ENCODE results near the gene WFDC1. TPM values are rescaled to one million over a fixed set of nuclear protein-coding genes. Genes with fewer than 3 reads are reported as not detected.

Gene WFDC1
- total and polyA plus RNA-seq, 4 donors = 6.5 to 14.8 (median 11.4) TPM

DNA sequence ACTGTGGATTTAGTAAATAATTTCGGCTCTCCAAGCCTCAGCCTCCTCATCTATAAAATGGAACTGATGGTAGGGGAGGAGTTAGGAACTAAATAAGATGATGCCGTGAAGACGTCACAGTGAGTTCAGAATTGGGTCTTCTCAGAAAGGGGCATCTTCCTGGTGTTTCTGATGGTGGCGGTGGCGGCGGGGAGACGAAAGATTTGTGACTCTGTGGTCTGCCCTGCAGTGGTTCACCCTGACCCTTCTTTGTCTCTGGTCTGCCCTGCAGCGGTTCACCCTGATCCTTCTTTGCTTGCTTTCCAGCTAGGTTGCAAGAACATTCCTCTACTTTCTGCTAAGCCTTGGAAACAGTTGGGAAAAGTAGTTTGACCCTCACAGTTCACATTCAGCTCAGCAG is 34.3 kb downstream of the WFDC1 start:
- no peak for DNase-seq
- TF ChIP-seq CTCF (IDR thresholded peaks at IDR 0.05; ENCODE audit: control extremely low read depth, extremely low read depth) = no peak
- Histone ChIP-seq H3K4me1 (ENCODE audit: control insufficient read depth in 5 of 5, insufficient read depth in 5 of 5, low read length in 5 of 5) (no peaks in the 10 kb centered on the region), H3K36me3 (ENCODE audit: control insufficient read depth in 4 of 4, insufficient read depth in 4 of 4, low read length in 4 of 4) (peaks cover 0 to 5% (median 0%) of the 10 kb centered on the region in 4 donors), H3K27me3 (ENCODE audit: control insufficient read depth in 3 of 3, insufficient read depth in 3 of 3, low read length in 2 of 3) (no peaks in the 10 kb centered on the region), H3K27ac (ENCODE audit: low read depth in 1 of 2, low read length in 1 of 2) (no peak overlapping the region), H3K9ac (ENCODE audit: insufficient read depth in 1 of 2, low read length in 2 of 2) (no peak overlapping the region), H3K4me3 (no peak overlapping the region), H3K9me3 (ENCODE audit: control insufficient read depth in 4 of 4, insufficient read depth in 3 of 4, low read length in 3 of 4) (peaks cover 0 to under 1% (median 0%) of the 10 kb centered on the region in 4 donors)
- ATAC-seq (ENCODE audit: insufficient read depth, low FRiP score) = no peak
- WGBS, 2 donors = 86 to 97% methylated on average over 8 of the region's 8 CpGs

- WGBS, 2 donors = 87 to 91% methylated on average over 18 of the region's 18 CpGs
- DNase-seq = no peak
Observed at GRCh38 chr16:84329843-84330684, 35.4 kb downstream of the WFDC1 start.

DNA sequence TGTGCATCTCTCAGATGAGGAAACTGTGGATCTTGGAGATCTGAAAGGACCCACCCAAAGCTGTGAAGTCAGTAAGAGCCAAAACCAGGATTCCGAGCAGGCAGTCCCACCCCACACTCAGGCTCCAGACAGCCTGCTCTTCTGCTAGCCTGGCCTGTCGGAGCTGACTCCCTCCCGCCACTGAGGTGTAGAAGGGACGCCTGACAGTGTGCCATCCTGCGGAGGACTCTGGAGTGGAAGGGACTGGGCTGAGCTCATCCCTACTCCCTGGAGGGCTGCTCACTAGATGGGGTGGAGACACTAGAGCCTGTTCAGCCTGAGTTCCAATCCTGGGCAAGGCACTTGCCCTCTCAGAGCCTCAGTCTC is 36.0 kb downstream of the WFDC1 start:
- 91 to 99% methylated on average over 5 of the region's 5 CpGs for WGBS, 2 donors
- no peak for TF ChIP-seq CTCF (IDR thresholded peaks at IDR 0.05; ENCODE audit: control extremely low read depth, extremely low read depth)
- H3K9ac ChIP-seq (ENCODE audit: insufficient read depth in 1 of 2, low read length in 2 of 2) = no peak overlapping the region
- H3K9me3 ChIP-seq (ENCODE audit: control insufficient read depth in 4 of 4, insufficient read depth in 3 of 4, low read length in 3 of 4) = peaks cover 0 to 4% (median 0%) of the 10 kb centered on the region in 4 donors
- DNase-seq (no peak), ATAC-seq (ENCODE audit: insufficient read depth, low FRiP score) (no peak)
- no peaks in the 10 kb centered on the region for H3K27me3 ChIP-seq (ENCODE audit: control insufficient read depth in 3 of 3, insufficient read depth in 3 of 3, low read length in 2 of 3)
- no peak overlapping the region for H3K4me3 ChIP-seq
- H3K27ac ChIP-seq (ENCODE audit: low read depth in 1 of 2, low read length in 1 of 2) = no peak overlapping the region
- H3K36me3 ChIP-seq (ENCODE audit: control insufficient read depth in 4 of 4, insufficient read depth in 4 of 4, low read length in 4 of 4) = peaks cover 0 to 5% (median 0%) of the 10 kb centered on the region in 4 donors
- H3K4me1 ChIP-seq (ENCODE audit: control insufficient read depth in 5 of 5, insufficient read depth in 5 of 5, low read length in 5 of 5) = no peaks in the 10 kb centered on the region

More at GRCh38 chr16:84329843-84330684, 35.4 kb downstream of the WFDC1 start:
- no peak overlapping the region for H3K9ac ChIP-seq (ENCODE audit: insufficient read depth in 1 of 2, low read length in 2 of 2)
- H3K36me3 ChIP-seq (ENCODE audit: control insufficient read depth in 4 of 4, insufficient read depth in 4 of 4, low read length in 4 of 4) = peaks cover 0 to 5% (median 0%) of the 10 kb centered on the region in 4 donors
- no peak overlapping the region for H3K4me3 ChIP-seq
- no peak for TF ChIP-seq CTCF (IDR thresholded peaks at IDR 0.05; ENCODE audit: control extremely low read depth, extremely low read depth)
- H3K27ac ChIP-seq (ENCODE audit: low read depth in 1 of 2, low read length in 1 of 2) = no peak overlapping the region
- peaks cover 0 to 4% (median 0%) of the 10 kb centered on the region in 4 donors for H3K9me3 ChIP-seq (ENCODE audit: control insufficient read depth in 4 of 4, insufficient read depth in 3 of 4, low read length in 3 of 4)
- H3K4me1 ChIP-seq (ENCODE audit: control insufficient read depth in 5 of 5, insufficient read depth in 5 of 5, low read length in 5 of 5) = no peaks in the 10 kb centered on the region
- ATAC-seq (ENCODE audit: insufficient read depth, low FRiP score) = no peak
- no peaks in the 10 kb centered on the region for H3K27me3 ChIP-seq (ENCODE audit: control insufficient read depth in 3 of 3, insufficient read depth in 3 of 3, low read length in 2 of 3)
